Measurements from ENCODE around the gene BMAL2. TPM values are rescaled to one million over a fixed set of nuclear protein-coding genes. Genes with fewer than 3 reads are reported as not detected.

The BMAL2 gene
- total RNA-seq, 3 donors from 2014 or later = 2.2 to 3.9 (median 3.6) TPM

- H3K9me3 ChIP-seq = no peaks in the 10 kb centered on the region
- no peaks in the 10 kb centered on the region for H3K36me3 ChIP-seq (ENCODE audit: low read depth)
- TF ChIP-seq CTCF (IDR thresholded peaks at IDR 0.05) = no peak
- DNase-seq = no peak
- intact Hi-C loops (cut with DNase I, micrococcal nuclease) = no loop called here
- peaks cover 37% of the 10 kb centered on the region for H3K4me1 ChIP-seq (ENCODE audit: low read depth)
- ATAC-seq = peak; percentile 83
- no peak overlapping the region for H3K4me3 ChIP-seq
Observed at GRCh38 chr12:27290501-27291168, 42.0 kb upstream of the BMAL2 start.

- H3K36me3 ChIP-seq (ENCODE audit: low read depth) = no peaks in the 10 kb centered on the region
- peaks cover 37% of the 10 kb centered on the region for H3K4me1 ChIP-seq (ENCODE audit: low read depth)
- intact Hi-C loops (cut with DNase I, micrococcal nuclease) = no loop called here
- TF ChIP-seq CTCF (IDR thresholded peaks at IDR 0.05) = no peak
- DNase-seq (no peak), ATAC-seq (no peak)
- no peak overlapping the region for H3K4me3 ChIP-seq
- H3K9me3 ChIP-seq = no peaks in the 10 kb centered on the region
Observed at GRCh38 chr12:27291862-27292261, 40.8 kb upstream of the BMAL2 start.

GRCh38 chr12:27292718-27293117, 39.9 kb upstream of the BMAL2 start:
- no peaks in the 10 kb centered on the region for H3K36me3 ChIP-seq (ENCODE audit: low read depth)
- no peak for DNase-seq
- H3K4me3 ChIP-seq = no peak overlapping the region
- intact Hi-C loops (cut with DNase I, micrococcal nuclease) = no loop called here
- peaks cover 37% of the 10 kb centered on the region for H3K4me1 ChIP-seq (ENCODE audit: low read depth)
- H3K9me3 ChIP-seq = no peaks in the 10 kb centered on the region
- no peak for ATAC-seq
- no peak for TF ChIP-seq CTCF (IDR thresholded peaks at IDR 0.05)

GRCh38 chr12:27293463-27293862, 39.2 kb upstream of the BMAL2 start:
- peak in 1 of 3 donors; percentile 41 for DNase-seq
- intact Hi-C loops (cut with DNase I, micrococcal nuclease) = no loop called here
- Histone ChIP-seq H3K9me3 (no peaks in the 10 kb centered on the region), H3K36me3 (ENCODE audit: low read depth) (no peaks in the 10 kb centered on the region), H3K4me1 (ENCODE audit: low read depth) (peaks cover 37% of the 10 kb centered on the region), H3K4me3 (no peak overlapping the region)
- TF ChIP-seq CTCF (IDR thresholded peaks at IDR 0.05) = no peak
- peak; percentile 58 for ATAC-seq

GRCh38 chr12:27296674-27297073, 36.0 kb upstream of the BMAL2 start:
- Histone ChIP-seq H3K9me3 (no peaks in the 10 kb centered on the region), H3K36me3 (ENCODE audit: low read depth) (no peaks in the 10 kb centered on the region), H3K4me1 (ENCODE audit: low read depth) (peaks cover 15% of the 10 kb centered on the region), H3K4me3 (no peak overlapping the region)
- TF ChIP-seq CTCF (IDR thresholded peaks at IDR 0.05) = no peak
- ATAC-seq (no peak), DNase-seq (no peak)
- intact Hi-C loops (cut with DNase I, micrococcal nuclease) = no loop called here

- no peak for DNase-seq
- Histone ChIP-seq H3K4me3 (no peak overlapping the region), H3K36me3 (ENCODE audit: low read depth) (no peaks in the 10 kb centered on the region), H3K4me1 (ENCODE audit: low read depth) (peaks cover 11% of the 10 kb centered on the region), H3K9me3 (no peaks in the 10 kb centered on the region)
- ATAC-seq = no peak
- intact Hi-C loops (cut with DNase I, micrococcal nuclease) = no loop called here
- TF ChIP-seq CTCF (IDR thresholded peaks at IDR 0.05) = no peak
Observed at GRCh38 chr12:27297566-27297965, 35.1 kb upstream of the BMAL2 start.
